ENCODE results near the gene PDGFB.
A peak's percentile ranks its signal among the peaks of the same experiment; 100 is the strongest.

PDGFB gene

DNA sequence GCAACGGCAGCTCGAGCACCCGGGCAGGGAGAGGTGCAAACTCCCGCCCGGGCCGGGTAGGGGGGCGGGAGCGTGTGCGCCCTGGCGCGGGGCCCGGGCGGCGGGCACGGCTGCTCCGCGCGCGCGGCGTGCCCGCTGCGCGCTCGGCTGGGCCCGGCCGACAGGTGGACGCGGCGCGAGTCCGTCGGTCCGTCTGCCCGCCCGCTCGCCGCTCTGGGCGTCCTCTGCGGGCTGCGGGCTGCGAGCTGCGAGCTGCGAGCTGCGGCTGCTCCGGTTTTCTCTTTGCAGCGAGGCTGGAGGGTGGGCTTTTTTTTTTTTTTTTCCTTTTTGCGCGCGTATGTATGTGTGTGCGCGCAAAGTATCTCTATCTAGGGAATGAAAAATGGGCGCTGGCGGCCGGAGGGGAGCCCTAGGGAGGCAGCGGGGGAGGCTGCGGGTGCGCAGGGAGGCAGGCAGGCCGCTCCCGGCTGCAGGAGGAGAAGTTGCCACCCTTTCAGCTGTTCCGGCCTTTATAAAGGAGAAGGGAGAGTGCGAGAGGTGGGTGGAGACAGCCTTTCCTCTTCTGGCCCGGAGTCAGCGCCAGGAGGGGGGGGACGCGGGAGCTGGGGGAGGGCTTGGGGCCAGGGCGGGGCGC lies at the start of gene PDGFB:
Gene PDGFB, minus strand, starts transcription at position 487 of the 634 bp plus-strand sequence. CDS start 1,019 bp downstream, outside the sequence.
- Histone ChIP-seq H3K36me3 (ENCODE audit: control insufficient read depth in 2 of 2, insufficient read depth in 2 of 2, low read length in 2 of 2) (no peaks in the 10 kb centered on the region), H3K9ac (ENCODE audit: low read depth in 1 of 2, low read length in 2 of 2) (peak within 1 kb of the TSS in 1 of 2 donors; percentile 35), H3K27ac (ENCODE audit: low read depth in 2 of 2, low read length in 2 of 2) (peak within 1 kb of the TSS; percentile 33 to 52), H3K4me3 (ENCODE audit: low read length in 2 of 2) (peak within 1 kb of the TSS; percentile 46 to 52), H3K27me3 (ENCODE audit: control insufficient read depth in 2 of 2, insufficient read depth in 2 of 2, low read length in 2 of 2) (peaks cover 33 to 50% of the 10 kb centered on the region in 2 donors), H3K9me3 (ENCODE audit: control insufficient read depth in 2 of 2, low read length in 2 of 2) (no peaks in the 10 kb centered on the region), H3K4me1 (ENCODE audit: control insufficient read depth in 2 of 2, insufficient read depth in 2 of 2, low read length in 2 of 2) (peaks cover 32 to 34% of the 10 kb centered on the region in 2 donors)

DNA sequence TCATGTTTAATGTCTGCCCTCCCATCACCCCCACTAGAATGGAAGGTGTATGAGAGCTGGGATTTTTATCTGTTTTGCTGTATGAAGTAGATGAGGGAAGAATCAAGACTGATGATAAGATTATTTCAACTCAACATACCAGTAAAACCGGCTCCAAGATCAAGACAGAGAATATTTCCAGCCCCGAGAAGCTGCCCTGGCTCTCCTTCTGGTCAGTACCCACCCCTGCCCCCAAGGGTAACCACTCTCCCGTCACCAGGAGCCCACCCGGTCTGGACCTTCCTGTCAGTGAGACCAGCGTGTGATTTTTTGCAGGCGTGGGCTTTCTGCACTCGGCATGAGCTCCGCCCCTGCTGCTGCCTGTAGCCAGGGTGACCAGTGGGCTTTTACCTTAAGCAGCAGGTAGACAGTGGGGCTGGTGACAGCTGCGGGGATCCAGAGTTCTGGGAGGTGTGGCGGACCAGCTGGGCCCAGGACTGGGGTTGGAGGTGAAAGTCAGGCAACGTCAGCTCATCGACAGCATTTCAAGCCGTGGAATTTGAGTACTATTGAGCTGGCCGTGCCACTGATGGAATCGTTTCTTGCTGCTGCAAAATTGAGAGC lies 49.1 kb upstream of the PDGFB start:
- Histone ChIP-seq H3K36me3 (ENCODE audit: control insufficient read depth in 2 of 2, insufficient read depth in 2 of 2, low read length in 2 of 2) (no peaks in the 10 kb centered on the region), H3K9ac (ENCODE audit: low read depth in 1 of 2, low read length in 2 of 2) (no peak overlapping the region), H3K9me3 (ENCODE audit: control insufficient read depth in 2 of 2, low read length in 2 of 2) (no peaks in the 10 kb centered on the region), H3K4me1 (ENCODE audit: control insufficient read depth in 2 of 2, insufficient read depth in 2 of 2, low read length in 2 of 2) (peaks cover 11 to 20% of the 10 kb centered on the region in 2 donors), H3K27ac (ENCODE audit: low read depth in 2 of 2, low read length in 2 of 2) (no peak overlapping the region), H3K4me3 (ENCODE audit: low read length in 2 of 2) (no peak overlapping the region), H3K27me3 (ENCODE audit: control insufficient read depth in 2 of 2, insufficient read depth in 2 of 2, low read length in 2 of 2) (no peaks in the 10 kb centered on the region)

GRCh38 chr22:39292561-39293074 lies 47.8 kb upstream of the PDGFB start:
- H3K27me3 ChIP-seq (ENCODE audit: control insufficient read depth in 2 of 2, insufficient read depth in 2 of 2, low read length in 2 of 2) = no peaks in the 10 kb centered on the region
- peak overlapping the region in 1 of 2 donors; percentile 29 for H3K9ac ChIP-seq (ENCODE audit: low read depth in 1 of 2, low read length in 2 of 2)
- no peak overlapping the region for H3K4me3 ChIP-seq (ENCODE audit: low read length in 2 of 2)

DNA sequence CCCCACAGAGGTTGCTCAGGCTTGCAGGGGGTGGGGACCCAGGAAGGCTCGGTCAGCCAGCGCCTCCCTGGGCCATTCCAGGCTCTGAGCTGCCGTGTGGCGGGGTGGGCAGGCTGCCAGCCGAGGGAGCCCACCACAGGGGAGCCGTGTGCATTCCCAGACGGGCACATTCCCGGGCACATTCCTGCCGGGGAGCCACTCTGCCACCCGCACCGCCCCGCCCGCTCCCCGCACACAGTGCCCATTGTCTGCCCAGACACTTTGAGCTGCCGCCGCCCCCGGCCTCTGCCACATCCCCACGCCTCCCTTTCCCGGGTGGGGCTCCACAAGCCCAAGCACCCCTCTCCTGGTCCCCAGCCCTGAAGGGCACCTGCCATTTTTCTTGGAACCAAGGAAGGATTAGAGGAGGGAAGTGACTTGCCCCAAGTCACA lies 47.3 kb upstream of the PDGFB start:
- no peaks in the 10 kb centered on the region for H3K36me3 ChIP-seq (ENCODE audit: control insufficient read depth in 2 of 2, insufficient read depth in 2 of 2, low read length in 2 of 2)
- peak overlapping the region in 1 of 2 donors; percentile 29 for H3K9ac ChIP-seq (ENCODE audit: low read depth in 1 of 2, low read length in 2 of 2)
- peaks cover 5 to 14% of the 10 kb centered on the region in 2 donors for H3K4me1 ChIP-seq (ENCODE audit: control insufficient read depth in 2 of 2, insufficient read depth in 2 of 2, low read length in 2 of 2)
- no peaks in the 10 kb centered on the region for H3K27me3 ChIP-seq (ENCODE audit: control insufficient read depth in 2 of 2, insufficient read depth in 2 of 2, low read length in 2 of 2)
- H3K9me3 ChIP-seq (ENCODE audit: control insufficient read depth in 2 of 2, low read length in 2 of 2) = no peaks in the 10 kb centered on the region
- H3K4me3 ChIP-seq (ENCODE audit: low read length in 2 of 2) = no peak overlapping the region
- peak overlapping the region; percentile 67 to 73 for H3K27ac ChIP-seq (ENCODE audit: low read depth in 2 of 2, low read length in 2 of 2)

More at GRCh38 chr22:39292561-39293074, 47.8 kb upstream of the PDGFB start:
- Histone ChIP-seq H3K36me3 (ENCODE audit: control insufficient read depth in 2 of 2, insufficient read depth in 2 of 2, low read length in 2 of 2) (no peaks in the 10 kb centered on the region), H3K4me1 (ENCODE audit: control insufficient read depth in 2 of 2, insufficient read depth in 2 of 2, low read length in 2 of 2) (peaks cover 10 to 20% of the 10 kb centered on the region in 2 donors), H3K9me3 (ENCODE audit: control insufficient read depth in 2 of 2, low read length in 2 of 2) (no peaks in the 10 kb centered on the region), H3K27ac (ENCODE audit: low read depth in 2 of 2, low read length in 2 of 2) (peak overlapping the region; percentile 67 to 73)

DNA sequence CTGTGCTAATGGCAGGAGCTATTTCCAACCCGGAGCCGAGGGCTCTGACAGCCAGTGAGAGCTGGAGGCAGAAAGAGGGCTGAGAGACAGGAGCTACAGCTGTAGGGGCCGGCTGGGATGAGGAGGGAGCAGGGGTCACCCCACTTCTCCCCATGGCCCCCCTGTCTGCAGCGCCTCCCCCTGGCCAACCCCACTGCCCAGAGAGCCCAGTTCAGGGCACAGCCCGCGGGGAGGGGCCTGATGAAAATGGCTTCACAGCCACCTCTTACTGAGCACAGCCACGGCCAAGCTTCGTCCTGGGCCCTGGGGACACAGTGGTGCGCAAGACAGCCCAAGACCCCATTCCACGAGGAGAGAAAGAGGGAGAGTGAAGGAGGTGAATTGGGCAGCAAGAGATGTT lies 46.7 kb upstream of the PDGFB start:
- H3K9ac ChIP-seq (ENCODE audit: low read depth in 1 of 2, low read length in 2 of 2) = no peak overlapping the region
- H3K27ac ChIP-seq (ENCODE audit: low read depth in 2 of 2, low read length in 2 of 2) = no peak overlapping the region
- no peaks in the 10 kb centered on the region for H3K27me3 ChIP-seq (ENCODE audit: control insufficient read depth in 2 of 2, insufficient read depth in 2 of 2, low read length in 2 of 2)
- H3K4me1 ChIP-seq (ENCODE audit: control insufficient read depth in 2 of 2, insufficient read depth in 2 of 2, low read length in 2 of 2) = peaks cover 4 to 12% of the 10 kb centered on the region in 2 donors
- H3K4me3 ChIP-seq (ENCODE audit: low read length in 2 of 2) = no peak overlapping the region
- H3K36me3 ChIP-seq (ENCODE audit: control insufficient read depth in 2 of 2, insufficient read depth in 2 of 2, low read length in 2 of 2) = no peaks in the 10 kb centered on the region
- no peaks in the 10 kb centered on the region for H3K9me3 ChIP-seq (ENCODE audit: control insufficient read depth in 2 of 2, low read length in 2 of 2)

- H3K4me1 ChIP-seq (ENCODE audit: control insufficient read depth in 2 of 2, insufficient read depth in 2 of 2, low read length in 2 of 2) = peaks cover 4 to 10% of the 10 kb centered on the region in 2 donors
- H3K9ac ChIP-seq (ENCODE audit: low read depth in 1 of 2, low read length in 2 of 2) = no peak overlapping the region
- no peaks in the 10 kb centered on the region for H3K36me3 ChIP-seq (ENCODE audit: control insufficient read depth in 2 of 2, insufficient read depth in 2 of 2, low read length in 2 of 2)
- H3K4me3 ChIP-seq (ENCODE audit: low read length in 2 of 2) = no peak overlapping the region
- no peaks in the 10 kb centered on the region for H3K9me3 ChIP-seq (ENCODE audit: control insufficient read depth in 2 of 2, low read length in 2 of 2)
- H3K27me3 ChIP-seq (ENCODE audit: control insufficient read depth in 2 of 2, insufficient read depth in 2 of 2, low read length in 2 of 2) = no peaks in the 10 kb centered on the region
- H3K27ac ChIP-seq (ENCODE audit: low read depth in 2 of 2, low read length in 2 of 2) = no peak overlapping the region
Measured at GRCh38 chr22:39290724-39291161, 46.0 kb upstream of the PDGFB start.

GRCh38 chr22:39289975-39290720 lies 45.4 kb upstream of the PDGFB start:
- Histone ChIP-seq H3K9ac (ENCODE audit: low read depth in 1 of 2, low read length in 2 of 2) (no peak overlapping the region), H3K4me3 (ENCODE audit: low read length in 2 of 2) (no peak overlapping the region), H3K4me1 (ENCODE audit: control insufficient read depth in 2 of 2, insufficient read depth in 2 of 2, low read length in 2 of 2) (peaks cover 4 to 10% of the 10 kb centered on the region in 2 donors), H3K9me3 (ENCODE audit: control insufficient read depth in 2 of 2, low read length in 2 of 2) (no peaks in the 10 kb centered on the region), H3K27me3 (ENCODE audit: control insufficient read depth in 2 of 2, insufficient read depth in 2 of 2, low read length in 2 of 2) (no peaks in the 10 kb centered on the region), H3K27ac (ENCODE audit: low read depth in 2 of 2, low read length in 2 of 2) (no peak overlapping the region), H3K36me3 (ENCODE audit: control insufficient read depth in 2 of 2, insufficient read depth in 2 of 2, low read length in 2 of 2) (no peaks in the 10 kb centered on the region)

DNA sequence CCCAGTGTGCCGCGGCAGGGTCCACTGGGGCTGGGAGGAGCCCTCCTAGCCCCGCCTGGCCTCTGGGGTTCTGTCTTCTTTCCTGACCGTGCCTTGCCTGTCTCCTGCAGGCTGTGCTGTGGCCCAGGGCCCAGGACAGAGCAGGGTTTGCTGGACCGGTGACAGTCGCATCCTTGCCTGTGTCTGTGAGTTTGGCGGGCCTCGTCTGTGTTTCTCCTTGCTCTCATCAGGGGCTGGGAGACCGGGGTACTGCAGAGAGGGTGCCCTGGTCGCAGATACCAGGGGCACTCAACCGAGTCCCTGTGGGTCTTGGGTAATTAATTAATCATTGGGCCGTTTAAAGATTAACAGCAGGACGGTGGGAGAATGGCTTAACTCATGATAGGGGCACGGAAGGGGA lies 44.8 kb upstream of the PDGFB start:
- no peak overlapping the region for H3K27ac ChIP-seq (ENCODE audit: low read depth in 2 of 2, low read length in 2 of 2)
- no peak overlapping the region for H3K4me3 ChIP-seq (ENCODE audit: low read length in 2 of 2)
- no peaks in the 10 kb centered on the region for H3K36me3 ChIP-seq (ENCODE audit: control insufficient read depth in 2 of 2, insufficient read depth in 2 of 2, low read length in 2 of 2)
- H3K4me1 ChIP-seq (ENCODE audit: control insufficient read depth in 2 of 2, insufficient read depth in 2 of 2, low read length in 2 of 2) = peaks cover 4 to 10% of the 10 kb centered on the region in 2 donors
- H3K9me3 ChIP-seq (ENCODE audit: control insufficient read depth in 2 of 2, low read length in 2 of 2) = no peaks in the 10 kb centered on the region
- H3K9ac ChIP-seq (ENCODE audit: low read depth in 1 of 2, low read length in 2 of 2) = no peak overlapping the region
- no peaks in the 10 kb centered on the region for H3K27me3 ChIP-seq (ENCODE audit: control insufficient read depth in 2 of 2, insufficient read depth in 2 of 2, low read length in 2 of 2)

- Histone ChIP-seq H3K27ac (ENCODE audit: low read depth in 2 of 2, low read length in 2 of 2) (no peak overlapping the region), H3K4me1 (ENCODE audit: control insufficient read depth in 2 of 2, insufficient read depth in 2 of 2, low read length in 2 of 2) (peaks cover 4 to 10% of the 10 kb centered on the region in 2 donors), H3K9me3 (ENCODE audit: control insufficient read depth in 2 of 2, low read length in 2 of 2) (no peaks in the 10 kb centered on the region), H3K4me3 (ENCODE audit: low read length in 2 of 2) (no peak overlapping the region), H3K36me3 (ENCODE audit: control insufficient read depth in 2 of 2, insufficient read depth in 2 of 2, low read length in 2 of 2) (no peaks in the 10 kb centered on the region), H3K9ac (ENCODE audit: low read depth in 1 of 2, low read length in 2 of 2) (no peak overlapping the region), H3K27me3 (ENCODE audit: control insufficient read depth in 2 of 2, insufficient read depth in 2 of 2, low read length in 2 of 2) (no peaks in the 10 kb centered on the region)
Measured at GRCh38 chr22:39288135-39288898, 43.5 kb upstream of the PDGFB start.
